ENCODE results near the gene RPS14. TPM values are rescaled to one million over a fixed set of nuclear protein-coding genes. Genes with fewer than 3 reads are reported as not detected.
A peak's percentile ranks its signal among the peaks of the same experiment; 100 is the strongest.

RPS14 gene
- total and polyA plus RNA-seq, 8 donors, result 1,164 to 2,138 (median 1,539) TPM

DNA sequence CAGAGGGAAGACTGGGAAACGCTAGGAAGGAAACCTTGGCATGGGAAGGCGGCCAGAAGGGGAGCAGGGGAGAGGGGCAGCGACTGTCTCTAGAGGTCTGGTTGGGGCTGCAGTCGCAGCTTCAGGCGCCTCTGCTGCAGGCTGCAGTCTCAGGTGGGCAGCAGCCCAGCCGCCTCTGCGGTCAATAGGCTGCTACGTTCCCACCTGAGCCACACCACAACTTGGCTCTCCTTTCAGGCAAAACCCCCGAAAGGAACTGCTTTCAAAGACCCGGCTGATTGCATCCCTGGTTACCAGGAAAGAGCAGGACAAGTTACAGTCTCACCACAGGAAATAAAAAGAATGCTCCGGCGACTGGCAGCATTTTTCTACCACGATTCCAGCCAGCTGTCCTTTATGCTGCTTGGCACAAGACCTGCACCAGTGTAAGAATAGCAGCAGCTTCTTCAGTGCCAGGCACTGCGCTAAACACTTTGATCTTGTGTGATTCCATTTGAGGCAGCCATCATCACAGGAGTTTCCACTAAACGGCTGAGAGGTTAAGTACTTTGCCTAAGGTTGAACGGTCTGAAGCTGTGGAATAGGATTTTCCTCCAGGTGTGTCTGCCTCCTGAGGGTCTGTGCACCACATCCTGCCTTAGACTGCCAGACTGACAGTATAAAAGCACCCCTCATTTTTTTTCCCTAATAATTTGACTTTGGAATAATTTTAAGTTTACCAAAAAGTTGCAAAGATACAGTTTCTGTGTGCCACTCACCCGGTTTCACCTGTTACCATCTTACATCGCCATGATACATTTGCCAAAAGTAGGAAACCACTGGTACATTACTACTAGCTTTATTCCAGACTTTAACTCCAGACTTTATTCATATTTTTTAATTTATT, 7.5 kb downstream of the RPS14 start:
- FAIRE-seq, result no peak
- Histone ChIP-seq H3K36me3 (peaks cover 14 to 40% (median 34%) of the 10 kb centered on the region in 3 donors), H3K9me3 (no peaks in the 10 kb centered on the region), H3K4me3 (no peak overlapping the region), H3K27ac (no peak overlapping the region), H3K27me3 (no peaks in the 10 kb centered on the region), H3K4me1 (peaks cover 0 to 4% (median 0%) of the 10 kb centered on the region in 3 donors)
- 69 to 70% methylated on average over 18 of the region's 18 CpGs for WGBS, 2 donors
- intact Hi-C loops (cut with DNase I), result no loop called here
- peak in 2 of 4 donors; percentile 4 to 19 for ATAC-seq
- DNase-seq, result no peak
- TF ChIP-seq, protein P1, sequence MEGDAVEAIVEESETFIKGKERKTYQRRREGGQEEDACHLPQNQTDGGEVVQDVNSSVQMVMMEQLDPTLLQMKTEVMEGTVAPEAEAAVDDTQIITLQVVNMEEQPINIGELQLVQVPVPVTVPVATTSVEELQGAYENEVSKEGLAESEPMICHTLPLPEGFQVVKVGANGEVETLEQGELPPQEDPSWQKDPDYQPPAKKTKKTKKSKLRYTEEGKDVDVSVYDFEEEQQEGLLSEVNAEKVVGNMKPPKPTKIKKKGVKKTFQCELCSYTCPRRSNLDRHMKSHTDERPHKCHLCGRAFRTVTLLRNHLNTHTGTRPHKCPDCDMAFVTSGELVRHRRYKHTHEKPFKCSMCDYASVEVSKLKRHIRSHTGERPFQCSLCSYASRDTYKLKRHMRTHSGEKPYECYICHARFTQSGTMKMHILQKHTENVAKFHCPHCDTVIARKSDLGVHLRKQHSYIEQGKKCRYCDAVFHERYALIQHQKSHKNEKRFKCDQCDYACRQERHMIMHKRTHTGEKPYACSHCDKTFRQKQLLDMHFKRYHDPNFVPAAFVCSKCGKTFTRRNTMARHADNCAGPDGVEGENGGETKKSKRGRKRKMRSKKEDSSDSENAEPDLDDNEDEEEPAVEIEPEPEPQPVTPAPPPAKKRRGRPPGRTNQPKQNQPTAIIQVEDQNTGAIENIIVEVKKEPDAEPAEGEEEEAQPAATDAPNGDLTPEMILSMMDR (IDR thresholded peaks at IDR 0.05), result no peak

DNA sequence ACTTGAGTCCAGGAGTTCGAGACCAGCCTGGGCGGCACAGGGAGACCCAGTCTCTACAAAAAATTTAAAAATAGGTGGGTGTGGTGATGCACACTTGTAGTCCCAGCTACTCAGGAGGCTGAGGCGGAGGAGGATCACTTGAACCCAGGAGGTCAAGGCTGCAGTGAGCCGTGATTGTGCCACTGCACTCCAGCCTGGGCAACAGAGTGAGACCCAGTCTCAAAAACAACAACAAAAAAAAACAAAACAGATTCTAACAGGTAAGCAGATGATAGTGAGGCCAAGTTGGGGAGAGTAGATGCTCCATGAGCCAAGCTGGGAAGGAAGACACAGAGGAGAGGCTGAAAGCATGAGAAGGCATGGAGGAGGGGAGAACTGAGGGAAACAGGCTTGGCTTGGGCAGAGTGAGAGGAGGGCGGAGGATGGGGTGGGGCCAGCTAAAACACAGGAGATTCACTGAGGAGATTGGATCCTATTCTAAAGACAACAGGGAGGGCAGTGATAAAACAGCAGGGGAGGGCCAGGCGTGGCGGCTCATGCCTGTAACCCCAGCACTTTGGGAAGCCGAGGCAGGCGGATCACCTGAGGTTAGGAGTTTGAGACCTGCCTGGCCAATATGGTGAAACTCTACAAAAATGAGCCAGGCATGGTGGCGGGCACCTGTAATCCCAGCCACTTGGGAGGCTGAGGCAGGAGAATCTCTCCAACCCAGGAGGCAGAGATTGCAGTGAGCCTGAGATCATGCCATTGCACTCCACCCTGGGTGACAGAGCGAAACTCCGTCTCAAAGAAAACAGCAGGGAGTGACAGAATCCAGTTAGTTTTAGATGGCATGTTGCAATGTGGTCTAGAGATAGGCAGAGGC, 8.4 kb downstream of the RPS14 start:
- Histone ChIP-seq H3K4me3 (no peak overlapping the region), H3K27me3 (no peaks in the 10 kb centered on the region), H3K36me3 (peaks cover 7 to 31% (median 25%) of the 10 kb centered on the region in 3 donors), H3K4me1 (no peaks in the 10 kb centered on the region), H3K9me3 (no peaks in the 10 kb centered on the region), H3K27ac (no peak overlapping the region)
- intact Hi-C loops (cut with DNase I), result no loop called here
- ATAC-seq (no peak), FAIRE-seq (no peak), DNase-seq (no peak)
- TF ChIP-seq, protein P1 (IDR thresholded peaks at IDR 0.05), result no peak
- 90 to 91% methylated on average over 12 of the region's 12 CpGs for WGBS, 2 donors

DNA sequence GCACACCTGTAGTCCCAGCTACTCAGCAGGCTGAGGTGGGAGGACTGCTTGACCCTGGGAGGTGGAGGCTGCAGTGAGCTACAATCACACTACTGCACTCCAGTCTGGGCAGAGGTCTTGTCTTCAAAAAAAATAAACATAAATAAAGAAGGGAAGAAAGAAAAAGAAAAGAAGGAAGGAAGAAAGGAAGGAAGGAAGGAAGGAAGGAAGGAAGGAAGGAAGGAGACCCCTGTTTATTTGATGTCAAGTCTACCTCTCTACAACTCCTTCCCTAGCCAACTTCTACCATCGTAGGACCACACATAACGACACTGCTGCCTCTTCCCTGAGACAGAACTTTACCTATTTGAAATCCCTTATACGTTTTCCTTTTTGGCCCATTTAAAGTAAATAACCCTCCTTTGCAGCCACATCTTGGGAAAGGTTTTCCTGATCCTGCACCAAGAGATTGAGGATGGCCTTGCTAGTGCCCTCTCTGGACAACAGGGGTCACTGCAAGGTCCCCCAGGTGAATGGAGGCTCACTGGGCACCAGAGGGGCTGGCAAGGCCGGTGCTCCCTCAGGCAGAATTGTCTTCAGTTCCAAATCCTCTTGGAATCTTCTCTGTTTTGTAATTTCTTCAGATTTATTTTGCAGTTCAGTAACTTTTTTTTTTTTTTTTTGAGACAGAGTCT, 10.5 kb downstream of the RPS14 start:
- no peak overlapping the region for H3K4me3 ChIP-seq
- WGBS, 2 donors, result 50 to 55% methylated on average over 4 of the region's 4 CpGs
- TF ChIP-seq, protein P1 (IDR thresholded peaks at IDR 0.05), result peak; percentile 23 to 52 (median 38)
- H3K27ac ChIP-seq, result no peak overlapping the region
- ATAC-seq (peak in 3 of 4 donors; percentile 33 to 63 (median 55)), DNase-seq (no peak), FAIRE-seq (no peak)
- H3K36me3 ChIP-seq, result peaks cover 0 to 9% (median 4%) of the 10 kb centered on the region in 3 donors
- H3K4me1 ChIP-seq, result no peaks in the 10 kb centered on the region
- no peaks in the 10 kb centered on the region for H3K9me3 ChIP-seq
- intact Hi-C loops (cut with DNase I), result loop anchor here in 1 of 3 donors (10.0 kb wide), 3 partner anchors 164 to 304 kb away; partner anchors contain the start of gene CDX1
- no peaks in the 10 kb centered on the region for H3K27me3 ChIP-seq

DNA sequence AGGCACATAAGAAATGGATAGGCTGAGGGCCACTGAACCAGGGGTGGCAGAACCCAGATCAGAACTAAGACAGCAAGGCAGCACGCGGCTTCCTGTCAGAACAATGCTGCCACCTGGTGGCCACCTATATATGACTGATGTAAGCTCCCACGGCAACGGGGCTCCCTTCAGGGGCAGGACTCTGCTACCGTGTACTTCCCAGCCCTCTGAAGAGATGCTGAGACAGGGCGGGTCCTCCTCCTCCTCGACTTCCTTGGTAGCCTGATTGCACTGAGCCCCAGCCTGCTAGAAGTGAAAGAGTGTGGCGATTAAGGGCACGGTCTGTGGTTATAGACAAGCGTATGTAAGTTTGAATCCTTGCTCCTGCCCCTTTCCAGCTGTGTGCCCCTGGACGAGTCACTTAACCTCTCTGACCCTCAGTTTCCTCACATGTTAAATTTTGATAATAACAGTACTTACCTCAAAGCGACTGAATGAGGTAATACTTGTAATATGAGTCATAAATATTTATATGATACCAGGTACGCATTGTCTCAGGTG, 13.3 kb downstream of the RPS14 start:
- no peak overlapping the region for H3K4me3 ChIP-seq
- 15 to 19% methylated on average over 13 of the region's 13 CpGs for WGBS, 2 donors
- no peak overlapping the region for H3K27ac ChIP-seq
- H3K27me3 ChIP-seq, result no peaks in the 10 kb centered on the region
- intact Hi-C loops (cut with DNase I), result loop anchor here in 1 of 3 donors (10.0 kb wide), 3 partner anchors 161 to 301 kb away; partner anchors contain the start of gene CDX1
- H3K36me3 ChIP-seq, result no peaks in the 10 kb centered on the region
- H3K4me1 ChIP-seq, result no peaks in the 10 kb centered on the region
- ATAC-seq (peak; percentile 88 to 97 (median 95)), FAIRE-seq (no peak), DNase-seq (peak; percentile 72 to 93 (median 86))
- no peaks in the 10 kb centered on the region for H3K9me3 ChIP-seq
- TF ChIP-seq, protein P1 (IDR thresholded peaks at IDR 0.05), result peak; percentile 76 to 88 (median 82)

All from pancreas (tissue), 10 donors.